Measurements from ENCODE around the gene MED12L.

MED12L gene

GRCh38 chr3:151452368-151452767 is 366.9 kb downstream of the MED12L start:
- DNase-seq: no peak
- no peak for TF ChIP-seq CTCF (IDR thresholded peaks at IDR 0.05; ENCODE audit: low read length)
- TF ChIP-seq EZH2 (optimal IDR thresholded peaks at IDR 0.05; ENCODE audit: low read depth, low read length): no peak
- no peak for TF ChIP-seq EZH2phosphoT487 (IDR thresholded peaks at IDR 0.05; ENCODE audit: low read length)

GRCh38 chr3:151452841-151453240 is 367.4 kb downstream of the MED12L start:
- no peak overlapping the region for H3K27ac ChIP-seq (ENCODE audit: low read length)

More at GRCh38 chr3:151452368-151452767, 366.9 kb downstream of the MED12L start:
- Histone ChIP-seq H3K27me3 (replicated peaks; ENCODE audit: insufficient read depth, low read length) (no peaks in the 10 kb centered on the region), H3K9ac (ENCODE audit: low read length) (no peak overlapping the region), H3K4me1 (ENCODE audit: low read length) (no peaks in the 10 kb centered on the region), H3K27ac (ENCODE audit: low read length) (no peak overlapping the region), H3K36me3 (replicated peaks; ENCODE audit: insufficient read depth, low read length) (no peaks in the 10 kb centered on the region), H3F3A (ENCODE audit: insufficient read depth, low read length) (no peaks in the 10 kb centered on the region), H3K4me2 (ENCODE audit: low read depth, low read length) (no peak overlapping the region), H3K4me3 (ENCODE audit: low read length) (no peak overlapping the region), H4K20me1 (ENCODE audit: insufficient read depth, low read length) (no peaks in the 10 kb centered on the region), H3K9me3 (replicated peaks; ENCODE audit: insufficient read depth, low read length) (no peaks in the 10 kb centered on the region), H2AFZ (ENCODE audit: low read length) (no peak overlapping the region), H3K79me2 (ENCODE audit: low read length) (no peaks in the 10 kb centered on the region), H3K9me2 (replicated peaks; ENCODE audit: insufficient read depth, low read length) (no peaks in the 10 kb centered on the region)

GRCh38 chr3:151456065-151456464 is 370.6 kb downstream of the MED12L start:
- Histone ChIP-seq H3K27me3 (replicated peaks; ENCODE audit: insufficient read depth, low read length) (no peaks in the 10 kb centered on the region), H3K9ac (ENCODE audit: low read length) (no peak overlapping the region), H3K4me2 (ENCODE audit: low read depth, low read length) (no peak overlapping the region), H2AFZ (ENCODE audit: low read length) (no peak overlapping the region), H3K79me2 (ENCODE audit: low read length) (no peaks in the 10 kb centered on the region), H4K20me1 (ENCODE audit: insufficient read depth, low read length) (no peaks in the 10 kb centered on the region), H3K9me2 (replicated peaks; ENCODE audit: insufficient read depth, low read length) (no peaks in the 10 kb centered on the region), H3K4me3 (ENCODE audit: low read length) (no peak overlapping the region), H3K9me3 (replicated peaks; ENCODE audit: insufficient read depth, low read length) (no peaks in the 10 kb centered on the region), H3K36me3 (replicated peaks; ENCODE audit: insufficient read depth, low read length) (no peaks in the 10 kb centered on the region), H3K27ac (ENCODE audit: low read length) (no peak overlapping the region), H3K4me1 (ENCODE audit: low read length) (no peaks in the 10 kb centered on the region), H3F3A (ENCODE audit: insufficient read depth, low read length) (no peaks in the 10 kb centered on the region)
- no peak for TF ChIP-seq EZH2phosphoT487 (IDR thresholded peaks at IDR 0.05; ENCODE audit: low read length)
- no peak for TF ChIP-seq EZH2 (optimal IDR thresholded peaks at IDR 0.05; ENCODE audit: low read depth, low read length)
- no peak for TF ChIP-seq CTCF (IDR thresholded peaks at IDR 0.05; ENCODE audit: low read length)
- DNase-seq: no peak

More at GRCh38 chr3:151452841-151453240, 367.4 kb downstream of the MED12L start:
- no peaks in the 10 kb centered on the region for H3K79me2 ChIP-seq (ENCODE audit: low read length)
- H3K4me3 ChIP-seq (ENCODE audit: low read length): no peak overlapping the region
- TF ChIP-seq EZH2 (optimal IDR thresholded peaks at IDR 0.05; ENCODE audit: low read depth, low read length) (no peak), EZH2phosphoT487 (IDR thresholded peaks at IDR 0.05; ENCODE audit: low read length) (no peak), CTCF (IDR thresholded peaks at IDR 0.05; ENCODE audit: low read length) (no peak)
- no peaks in the 10 kb centered on the region for H4K20me1 ChIP-seq (ENCODE audit: insufficient read depth, low read length)
- H2AFZ ChIP-seq (ENCODE audit: low read length): no peak overlapping the region
- no peaks in the 10 kb centered on the region for H3K36me3 ChIP-seq (replicated peaks; ENCODE audit: insufficient read depth, low read length)
- no peaks in the 10 kb centered on the region for H3K9me2 ChIP-seq (replicated peaks; ENCODE audit: insufficient read depth, low read length)
- no peaks in the 10 kb centered on the region for H3K27me3 ChIP-seq (replicated peaks; ENCODE audit: insufficient read depth, low read length)
- DNase-seq: no peak
- H3K9ac ChIP-seq (ENCODE audit: low read length): no peak overlapping the region
- H3K4me2 ChIP-seq (ENCODE audit: low read depth, low read length): no peak overlapping the region
- no peaks in the 10 kb centered on the region for H3F3A ChIP-seq (ENCODE audit: insufficient read depth, low read length)
- no peaks in the 10 kb centered on the region for H3K9me3 ChIP-seq (replicated peaks; ENCODE audit: insufficient read depth, low read length)
- H3K4me1 ChIP-seq (ENCODE audit: low read length): no peaks in the 10 kb centered on the region
